GM12873 (cell line): ENCODE measurements around the gene SEPHS1.

Source experiments
- TF ChIP-seq, protein P1 (sequence below): IDR thresholded peaks from 2 replicates; pipeline ENCODE4 v1.5.1; 2012; ENCODE audit warnings: low read depth, mild to moderate bottlenecking, moderate library complexity, low read length, control low read depth; ENCODE audit not compliant: insufficient read depth; ENCODE audit errors: missing control alignments

Gene SEPHS1

GRCh38 chr10:13347043-13347499 lies 1.0 kb downstream of the SEPHS1 start:
- TF ChIP-seq, protein P1, sequence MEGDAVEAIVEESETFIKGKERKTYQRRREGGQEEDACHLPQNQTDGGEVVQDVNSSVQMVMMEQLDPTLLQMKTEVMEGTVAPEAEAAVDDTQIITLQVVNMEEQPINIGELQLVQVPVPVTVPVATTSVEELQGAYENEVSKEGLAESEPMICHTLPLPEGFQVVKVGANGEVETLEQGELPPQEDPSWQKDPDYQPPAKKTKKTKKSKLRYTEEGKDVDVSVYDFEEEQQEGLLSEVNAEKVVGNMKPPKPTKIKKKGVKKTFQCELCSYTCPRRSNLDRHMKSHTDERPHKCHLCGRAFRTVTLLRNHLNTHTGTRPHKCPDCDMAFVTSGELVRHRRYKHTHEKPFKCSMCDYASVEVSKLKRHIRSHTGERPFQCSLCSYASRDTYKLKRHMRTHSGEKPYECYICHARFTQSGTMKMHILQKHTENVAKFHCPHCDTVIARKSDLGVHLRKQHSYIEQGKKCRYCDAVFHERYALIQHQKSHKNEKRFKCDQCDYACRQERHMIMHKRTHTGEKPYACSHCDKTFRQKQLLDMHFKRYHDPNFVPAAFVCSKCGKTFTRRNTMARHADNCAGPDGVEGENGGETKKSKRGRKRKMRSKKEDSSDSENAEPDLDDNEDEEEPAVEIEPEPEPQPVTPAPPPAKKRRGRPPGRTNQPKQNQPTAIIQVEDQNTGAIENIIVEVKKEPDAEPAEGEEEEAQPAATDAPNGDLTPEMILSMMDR = no peak

DNA sequence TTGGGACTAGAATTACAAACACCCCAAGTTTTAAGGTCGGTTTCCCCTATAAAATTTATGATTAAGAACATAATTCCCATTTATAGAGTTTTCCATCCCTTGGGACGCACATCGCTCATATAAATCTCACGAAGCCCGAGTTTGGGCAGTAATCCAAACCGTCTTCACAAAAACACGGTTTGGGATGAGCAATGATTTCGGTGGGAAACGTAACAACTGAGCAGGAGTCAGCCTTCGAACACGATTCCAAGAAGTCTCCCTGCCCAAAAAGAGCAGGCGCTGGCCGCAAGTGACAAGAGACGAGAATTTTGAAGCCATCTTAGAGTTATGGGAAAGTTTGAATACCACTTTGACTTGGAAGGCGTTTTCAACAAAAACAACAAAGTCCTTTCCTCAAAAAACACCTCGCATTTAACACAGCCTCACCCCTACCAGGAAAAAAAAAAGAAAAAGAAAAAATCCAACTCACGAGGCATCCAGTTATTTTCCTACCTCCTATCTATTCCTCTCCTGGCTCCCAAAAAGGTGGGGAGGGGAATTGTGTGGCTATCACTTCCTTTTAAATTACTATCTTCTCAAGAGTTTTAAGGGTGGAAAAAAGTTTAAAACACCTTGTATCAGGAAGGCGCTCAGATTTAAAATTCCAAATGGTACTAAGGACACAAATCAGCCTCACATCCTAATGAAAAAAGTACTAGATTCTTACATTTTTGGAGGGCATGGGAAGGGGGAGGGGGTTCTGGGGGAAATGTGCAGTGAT lies 1.6 kb downstream of the SEPHS1 start:
- TF ChIP-seq, protein P1 = no peak

GRCh38 chr10:13340626-13341376 lies 7.3 kb downstream of the SEPHS1 start:
- TF ChIP-seq, protein P1 = no peak

DNA sequence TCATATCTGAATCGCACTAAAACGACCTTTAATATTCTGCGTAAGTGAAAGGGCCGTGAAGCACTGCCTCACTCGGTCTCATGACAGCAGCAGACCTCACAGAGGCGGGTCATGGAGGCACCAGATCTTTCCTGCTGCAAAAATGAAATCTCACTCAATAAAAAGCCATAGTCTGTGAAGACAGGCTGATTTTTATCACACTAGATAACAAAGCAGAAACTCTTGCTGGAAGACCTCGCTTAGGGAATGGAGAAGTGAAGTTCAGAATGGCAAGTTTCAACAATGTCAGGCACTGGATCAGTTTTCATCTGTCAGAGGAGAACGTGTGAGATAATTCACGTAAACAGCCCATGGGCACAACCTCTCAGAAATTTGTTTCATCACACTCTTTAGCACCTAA lies 8.0 kb downstream of the SEPHS1 start:
- TF ChIP-seq, protein P1 = no peak

- TF ChIP-seq, protein P1 = no peak
Measured at GRCh38 chr10:13338390-13339110, 9.5 kb downstream of the SEPHS1 start.

GRCh38 chr10:13337827-13338196 lies 10.3 kb downstream of the SEPHS1 start:
- TF ChIP-seq, protein P1 = no peak
